PFSK-1 (cell line): ENCODE measurements around the gene PRSS53.

ENCODE experiments used
- FOXP2 ChIP-seq: optimal IDR thresholded peaks from 2 replicates; pipeline ENCODE3; 2011; ENCODE audit warnings: borderline replicate concordance, control low read depth, inconsistent platforms; ENCODE audit not compliant: insufficient read depth; ENCODE audit errors: extremely low read length, extremely low read depth
- POLR2AphosphoS5 ChIP-seq: IDR thresholded peaks from 2 replicates; pipeline ENCODE4 v1.6.1; 2012; ENCODE audit warnings: low read depth, mild to moderate bottlenecking, control low read depth, low read length, moderate library complexity
- REST ChIP-seq, 2 experiments: IDR thresholded peaks; 2 replicates each; pipeline versions ENCODE4 v1.6.1 to v1.8.0; 2011 to 2012; ENCODE audit warnings: low read depth in 2 of 2, low read length in 2 of 2, control low read depth in 1 of 2, inconsistent platforms in 1 of 2, mild to moderate bottlenecking in 1 of 2, moderate library complexity in 1 of 2; ENCODE audit not compliant: insufficient read depth in 1 of 2
- SIN3A ChIP-seq: IDR thresholded peaks from 2 replicates; pipeline ENCODE4 v1.6.1; 2012; ENCODE audit warnings: mild to moderate bottlenecking, low read length, moderate library complexity, borderline replicate concordance; ENCODE audit not compliant: insufficient read depth
- TAF1 ChIP-seq: IDR thresholded peaks from 2 replicates; pipeline ENCODE4 v1.6.1; 2012; ENCODE audit warnings: low read length, control low read depth, borderline replicate concordance; ENCODE audit not compliant: insufficient read depth

PRSS53 gene

GRCh38 chr16:31080035-31080629, 8.6 kb downstream of the PRSS53 start:
- TF ChIP-seq FOXP2 (no peak), TAF1 (no peak), REST (IDR thresholded peaks at IDR 0.05; ENCODE audit: insufficient read depth in 1 of 2, low read depth in 2 of 2, low read length in 2 of 2) (no peak), POLR2AphosphoS5 (no peak)

GRCh38 chr16:31079342-31079944, 9.3 kb downstream of the PRSS53 start:
- TF ChIP-seq SIN3A (no peak), REST (IDR thresholded peaks at IDR 0.05; ENCODE audit: insufficient read depth in 1 of 2, low read depth in 2 of 2, low read length in 2 of 2) (no peak), TAF1 (no peak), FOXP2 (no peak), POLR2AphosphoS5 (no peak)

- no peak for TF ChIP-seq SIN3A
- no peak for TF ChIP-seq POLR2AphosphoS5
- no peak for TF ChIP-seq TAF1
- TF ChIP-seq REST (IDR thresholded peaks at IDR 0.05; ENCODE audit: insufficient read depth in 1 of 2, low read depth in 2 of 2, low read length in 2 of 2): no peak
- TF ChIP-seq FOXP2: no peak
Observed at GRCh38 chr16:31078597-31079341, 10.0 kb downstream of the PRSS53 start.

- TF ChIP-seq REST (IDR thresholded peaks at IDR 0.05; ENCODE audit: insufficient read depth in 1 of 2, low read depth in 2 of 2, low read length in 2 of 2): no peak
Observed at GRCh38 chr16:31077592-31078396, 10.9 kb downstream of the PRSS53 start.
